Measurements from ENCODE around the gene PCNP.
A peak's percentile ranks its signal among the peaks of the same experiment; 100 is the strongest.

Gene PCNP, protein sequence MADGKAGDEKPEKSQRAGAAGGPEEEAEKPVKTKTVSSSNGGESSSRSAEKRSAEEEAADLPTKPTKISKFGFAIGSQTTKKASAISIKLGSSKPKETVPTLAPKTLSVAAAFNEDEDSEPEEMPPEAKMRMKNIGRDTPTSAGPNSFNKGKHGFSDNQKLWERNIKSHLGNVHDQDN

DNA sequence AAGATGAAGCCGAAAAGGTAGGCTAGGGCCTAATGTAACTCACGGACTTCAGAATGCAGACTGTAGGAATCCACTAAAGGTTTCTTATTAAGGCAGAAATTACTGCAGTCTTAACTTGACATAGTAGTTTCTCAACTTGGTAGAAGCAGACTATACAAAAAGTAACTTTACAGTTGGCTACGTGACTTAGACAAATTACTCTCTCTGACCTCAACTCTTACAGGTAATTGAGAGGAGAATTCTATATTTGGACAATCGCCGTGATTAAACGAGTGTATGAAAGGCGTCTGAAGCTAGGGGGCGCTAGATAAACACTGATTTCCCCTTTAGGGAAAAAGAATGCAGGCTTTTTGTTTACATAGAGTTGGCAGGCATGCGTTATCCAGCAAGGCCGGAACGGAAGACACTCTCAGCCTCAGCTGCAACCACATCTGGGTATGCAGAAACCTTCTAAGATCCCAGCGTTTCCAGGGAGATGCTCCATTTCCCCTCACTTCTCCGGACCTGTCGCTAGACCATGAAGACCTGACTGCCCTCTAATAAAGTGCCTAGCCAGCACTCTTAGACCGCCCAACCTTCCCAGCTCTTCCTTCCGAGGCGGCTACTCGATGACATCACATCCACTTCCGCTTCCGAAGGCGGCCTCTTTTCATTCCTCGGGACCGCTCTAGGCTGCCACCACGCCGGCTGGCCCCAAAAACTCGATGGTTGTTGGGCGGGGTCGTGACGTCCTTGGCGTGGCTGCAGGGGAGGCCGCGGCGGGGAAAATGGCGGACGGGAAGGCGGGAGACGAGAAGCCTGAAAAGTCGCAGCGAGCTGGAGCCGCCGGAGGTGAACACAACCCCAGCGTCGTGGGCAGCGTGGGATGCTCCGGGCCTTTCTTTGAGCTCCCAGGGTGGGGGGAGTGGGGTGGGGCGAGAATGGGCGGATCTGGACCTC is at the start of gene PCNP:
Gene PCNP, plus strand, starts transcription at position 732 of the 939 bp plus-strand sequence. Its CDS starts 36 bp downstream, at position 768.
- DNase-seq (ENCODE audit: low read depth, low spot score), result peak; percentile 96
- no peak within 1 kb of the TSS for H3K27ac ChIP-seq (ENCODE audit: low read length)
- no peaks in the 10 kb centered on the region for H3K36me3 ChIP-seq (ENCODE audit: control insufficient read depth, insufficient read depth, low read length)
- WGBS (ENCODE audit: insufficient coverage, insufficient read length), result no CpG with 5 or more reads among the region's 47 CpGs
- H3K27me3 ChIP-seq (ENCODE audit: control insufficient read depth, insufficient read depth, low read length), result no peaks in the 10 kb centered on the region
- H3K9me3 ChIP-seq (ENCODE audit: control insufficient read depth, insufficient read depth, low read length), result no peaks in the 10 kb centered on the region
- H3K4me1 ChIP-seq (ENCODE audit: control insufficient read depth, insufficient read depth, low read length), result no peaks in the 10 kb centered on the region
- peak within 1 kb of the TSS; percentile 89 for H3K4me3 ChIP-seq (ENCODE audit: low read length)

DNA sequence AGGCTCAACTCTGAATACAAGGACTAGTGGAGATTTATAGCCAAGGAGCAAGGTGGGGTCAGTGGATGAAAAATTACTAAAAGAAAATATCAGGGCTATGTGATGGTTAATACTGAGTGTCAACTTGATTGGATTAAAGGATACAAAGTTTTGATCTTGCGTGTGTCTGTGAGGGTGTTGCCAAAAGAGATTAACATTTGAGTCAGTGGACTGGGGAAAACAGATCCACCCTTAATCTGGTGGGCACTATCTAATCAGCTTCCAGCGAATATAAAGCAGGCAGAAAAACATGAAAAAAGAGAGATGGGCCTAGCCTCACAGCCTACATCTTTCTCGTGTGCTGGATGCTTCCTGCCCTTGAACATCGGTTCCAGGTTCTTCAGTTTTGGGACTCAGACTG is 46.5 kb upstream of the PCNP start:
- H3K9me3 ChIP-seq (ENCODE audit: control insufficient read depth, insufficient read depth, low read length), result peaks cover 1% of the 10 kb centered on the region
- no peaks in the 10 kb centered on the region for H3K4me1 ChIP-seq (ENCODE audit: control insufficient read depth, insufficient read depth, low read length)
- H3K27me3 ChIP-seq (ENCODE audit: control insufficient read depth, insufficient read depth, low read length), result no peaks in the 10 kb centered on the region
- no peaks in the 10 kb centered on the region for H3K36me3 ChIP-seq (ENCODE audit: control insufficient read depth, insufficient read depth, low read length)
- no peak for DNase-seq (ENCODE audit: low read depth, low spot score)
- H3K27ac ChIP-seq (ENCODE audit: low read length), result no peak overlapping the region
- WGBS (ENCODE audit: insufficient coverage, insufficient read length), result no CpG with 5 or more reads among the region's 4 CpGs
- H3K4me3 ChIP-seq (ENCODE audit: low read length), result no peak overlapping the region

DNA sequence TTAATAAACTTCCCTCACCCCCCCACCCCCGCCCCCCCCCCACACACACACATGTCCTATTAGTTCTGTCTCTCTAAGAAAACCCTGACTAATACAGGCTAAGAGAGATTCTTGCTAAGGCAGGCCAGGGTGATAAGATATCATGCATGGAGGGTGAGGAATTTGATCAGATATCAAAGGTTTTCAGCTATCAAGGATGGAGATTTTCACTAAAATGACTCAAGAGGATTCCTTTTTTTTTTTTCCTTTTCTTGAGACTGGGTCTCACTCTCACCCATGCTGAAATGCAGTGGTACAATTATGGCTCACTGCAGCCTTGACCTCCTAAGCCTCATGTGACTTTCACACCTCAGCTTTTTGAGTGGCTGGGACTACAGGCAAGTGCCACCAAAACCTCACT is 46.1 kb upstream of the PCNP start:
- H3K9me3 ChIP-seq (ENCODE audit: control insufficient read depth, insufficient read depth, low read length), result peaks cover 1% of the 10 kb centered on the region
- no peak overlapping the region for H3K4me3 ChIP-seq (ENCODE audit: low read length)
- H3K4me1 ChIP-seq (ENCODE audit: control insufficient read depth, insufficient read depth, low read length), result no peaks in the 10 kb centered on the region
- no peak for DNase-seq (ENCODE audit: low read depth, low spot score)
- no peak overlapping the region for H3K27ac ChIP-seq (ENCODE audit: low read length)
- H3K27me3 ChIP-seq (ENCODE audit: control insufficient read depth, insufficient read depth, low read length), result no peaks in the 10 kb centered on the region
- no CpG with 5 or more reads among the region's 1 CpG for WGBS (ENCODE audit: insufficient coverage, insufficient read length)
- H3K36me3 ChIP-seq (ENCODE audit: control insufficient read depth, insufficient read depth, low read length), result no peaks in the 10 kb centered on the region

DNA sequence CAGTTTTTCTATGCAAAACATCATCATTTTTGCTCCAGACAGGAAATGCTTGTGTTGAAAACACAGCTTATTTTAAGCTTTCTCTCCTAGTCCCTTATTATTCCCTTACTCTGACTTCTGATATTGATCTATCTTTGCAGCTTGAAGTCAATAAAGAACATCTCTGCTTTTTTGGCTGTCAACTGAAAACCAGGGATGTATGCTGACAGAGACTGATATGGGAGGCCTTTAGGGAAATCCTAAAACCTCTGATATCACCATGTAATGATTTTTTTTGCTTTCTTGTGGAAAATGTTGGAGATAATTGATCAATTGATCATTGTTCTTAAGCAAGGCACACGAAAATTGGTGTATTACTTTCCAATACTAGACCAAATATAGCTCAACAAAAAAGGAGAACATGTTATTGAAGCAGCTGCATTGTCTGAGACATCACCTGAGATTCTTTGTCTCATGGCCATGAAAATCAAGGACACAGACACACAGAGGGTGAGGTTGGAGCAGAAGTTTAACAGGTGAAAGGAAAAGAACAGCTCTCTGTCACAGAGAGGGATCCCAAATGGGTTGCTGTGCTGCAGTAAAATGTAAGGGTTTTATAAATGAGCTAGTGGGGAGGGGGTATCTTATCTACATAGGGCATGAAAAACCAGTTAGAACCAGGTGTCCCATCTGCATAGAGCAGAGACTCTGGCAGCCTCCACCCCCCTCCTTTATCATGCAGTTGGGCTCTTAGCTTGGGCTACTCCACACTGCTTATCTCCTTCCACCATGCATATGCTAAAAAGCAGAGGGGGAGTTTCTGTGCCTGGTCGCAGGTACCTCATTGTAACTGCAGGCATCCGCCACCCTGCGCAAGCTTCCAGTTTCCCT is 43.9 kb upstream of the PCNP start:
- H3K4me1 ChIP-seq (ENCODE audit: control insufficient read depth, insufficient read depth, low read length), result no peaks in the 10 kb centered on the region
- WGBS (ENCODE audit: insufficient coverage, insufficient read length), result no CpG with 5 or more reads among the region's 4 CpGs
- no peaks in the 10 kb centered on the region for H3K36me3 ChIP-seq (ENCODE audit: control insufficient read depth, insufficient read depth, low read length)
- H3K27me3 ChIP-seq (ENCODE audit: control insufficient read depth, insufficient read depth, low read length), result no peaks in the 10 kb centered on the region
- no peak overlapping the region for H3K27ac ChIP-seq (ENCODE audit: low read length)
- H3K4me3 ChIP-seq (ENCODE audit: low read length), result no peak overlapping the region
- peaks cover 1% of the 10 kb centered on the region for H3K9me3 ChIP-seq (ENCODE audit: control insufficient read depth, insufficient read depth, low read length)
- no peak for DNase-seq (ENCODE audit: low read depth, low spot score)

DNA sequence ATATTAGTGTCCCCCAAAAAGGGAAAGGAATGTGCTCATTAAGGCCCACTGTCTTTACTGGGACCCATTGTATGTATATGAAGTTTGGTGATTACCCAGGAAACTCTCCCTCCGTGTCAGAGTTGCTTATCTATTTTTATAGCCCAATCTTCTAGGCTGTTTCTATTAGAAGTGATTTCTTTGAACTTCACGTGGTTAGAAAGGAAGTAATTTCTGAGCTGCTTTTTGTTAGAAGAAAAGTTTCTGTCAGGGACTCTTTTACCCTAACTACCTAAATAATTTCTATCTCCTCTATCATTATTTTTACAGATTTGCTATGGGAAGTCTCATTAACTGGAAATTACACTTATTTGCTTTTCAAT is 43.3 kb upstream of the PCNP start:
- no peaks in the 10 kb centered on the region for H3K36me3 ChIP-seq (ENCODE audit: control insufficient read depth, insufficient read depth, low read length)
- H3K27ac ChIP-seq (ENCODE audit: low read length), result no peak overlapping the region
- DNase-seq (ENCODE audit: low read depth, low spot score), result no peak
- WGBS (ENCODE audit: insufficient coverage, insufficient read length), result no CpG with 5 or more reads among the region's 2 CpGs
- H3K4me1 ChIP-seq (ENCODE audit: control insufficient read depth, insufficient read depth, low read length), result no peaks in the 10 kb centered on the region
- peaks cover 1% of the 10 kb centered on the region for H3K9me3 ChIP-seq (ENCODE audit: control insufficient read depth, insufficient read depth, low read length)
- no peak overlapping the region for H3K4me3 ChIP-seq (ENCODE audit: low read length)
- H3K27me3 ChIP-seq (ENCODE audit: control insufficient read depth, insufficient read depth, low read length), result no peaks in the 10 kb centered on the region

DNA sequence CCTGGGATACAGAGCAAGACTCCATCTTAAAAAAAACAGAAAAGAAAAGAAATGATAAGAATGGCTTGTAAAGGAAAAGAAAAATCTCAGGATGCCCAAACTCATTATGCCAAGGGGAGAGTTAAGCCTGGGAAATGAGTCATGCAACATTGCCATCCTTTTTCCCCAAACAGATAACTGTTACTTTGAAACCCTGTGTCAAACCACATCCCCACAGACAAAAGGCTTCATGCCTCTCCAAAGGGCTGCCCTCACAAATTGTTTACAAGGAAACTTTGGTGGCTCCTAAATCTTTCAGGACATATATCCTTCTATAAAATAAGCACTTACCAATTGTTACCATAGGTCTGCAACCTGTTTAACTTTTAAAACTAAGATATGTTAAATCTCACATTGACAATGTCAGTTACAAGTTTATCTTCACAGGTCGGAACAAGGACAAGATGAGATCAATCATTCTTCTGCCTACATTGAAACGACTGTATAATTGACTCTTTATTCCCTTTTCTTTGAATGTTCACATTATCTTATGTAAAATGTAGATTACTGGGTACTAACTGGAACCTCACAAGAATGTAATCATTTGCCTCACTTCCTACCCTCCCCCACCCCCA is 42.4 kb upstream of the PCNP start:
- no peaks in the 10 kb centered on the region; the same call in 1 of the 2 replicates for H3K9me3 ChIP-seq (ENCODE audit: control insufficient read depth, insufficient read depth, low read length)
- H3K4me3 ChIP-seq (ENCODE audit: low read length), result no peak overlapping the region
- no peak for DNase-seq (ENCODE audit: low read depth, low spot score)
- WGBS (ENCODE audit: insufficient coverage, insufficient read length), result no CpG with 5 or more reads among the region's 2 CpGs
- H3K27ac ChIP-seq (ENCODE audit: low read length), result no peak overlapping the region
- no peaks in the 10 kb centered on the region for H3K27me3 ChIP-seq (ENCODE audit: control insufficient read depth, insufficient read depth, low read length)
- no peaks in the 10 kb centered on the region for H3K36me3 ChIP-seq (ENCODE audit: control insufficient read depth, insufficient read depth, low read length)
- no peaks in the 10 kb centered on the region for H3K4me1 ChIP-seq (ENCODE audit: control insufficient read depth, insufficient read depth, low read length)

DNA sequence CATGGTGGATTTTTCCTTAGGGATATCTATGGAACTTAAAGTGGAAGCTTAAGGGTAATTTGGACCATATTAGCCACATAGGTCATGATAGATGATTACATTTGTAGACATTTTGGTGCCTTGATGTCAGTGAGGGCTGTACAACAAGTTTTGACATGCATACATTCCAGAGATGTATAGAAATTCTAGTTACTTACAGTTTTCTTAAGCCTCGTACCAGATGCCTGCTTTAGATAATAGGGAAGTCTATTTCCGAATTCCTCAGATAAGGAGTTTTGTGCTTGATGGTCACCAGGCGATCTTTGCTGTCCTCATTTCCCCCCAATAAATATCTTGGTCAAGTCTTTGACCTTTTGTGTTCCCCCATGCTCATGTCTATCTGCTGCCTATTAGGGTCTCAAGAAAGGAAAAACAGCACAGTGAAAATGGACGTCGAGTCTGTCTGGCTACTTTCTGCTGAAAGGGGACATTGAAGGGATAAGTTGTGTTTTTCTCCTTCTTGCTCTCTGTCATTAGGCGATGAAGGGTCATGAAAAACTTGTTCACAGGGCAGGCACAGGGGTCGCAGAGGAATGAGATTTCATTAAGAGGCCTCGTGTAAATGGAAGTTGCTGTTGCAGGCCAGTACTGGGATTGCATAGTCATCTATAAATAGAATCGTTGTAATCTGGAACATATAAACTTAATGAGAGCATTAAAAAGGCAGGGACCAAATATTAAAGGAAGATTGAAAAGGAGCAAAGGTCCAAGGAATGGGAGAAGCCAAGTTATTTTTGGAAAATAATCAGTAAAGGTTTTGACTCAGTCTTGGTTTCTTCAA is 41.0 kb upstream of the PCNP start:
- no peaks in the 10 kb centered on the region for H3K4me1 ChIP-seq (ENCODE audit: control insufficient read depth, insufficient read depth, low read length)
- WGBS (ENCODE audit: insufficient coverage, insufficient read length), result no CpG with 5 or more reads among the region's 9 CpGs
- DNase-seq (ENCODE audit: low read depth, low spot score), result no peak
- H3K9me3 ChIP-seq (ENCODE audit: control insufficient read depth, insufficient read depth, low read length), result no peaks in the 10 kb centered on the region; the same call in 1 of the 2 replicates
- H3K36me3 ChIP-seq (ENCODE audit: control insufficient read depth, insufficient read depth, low read length), result no peaks in the 10 kb centered on the region
- H3K27me3 ChIP-seq (ENCODE audit: control insufficient read depth, insufficient read depth, low read length), result no peaks in the 10 kb centered on the region
- no peak overlapping the region for H3K27ac ChIP-seq (ENCODE audit: low read length)
- H3K4me3 ChIP-seq (ENCODE audit: low read length), result no peak overlapping the region

DNA sequence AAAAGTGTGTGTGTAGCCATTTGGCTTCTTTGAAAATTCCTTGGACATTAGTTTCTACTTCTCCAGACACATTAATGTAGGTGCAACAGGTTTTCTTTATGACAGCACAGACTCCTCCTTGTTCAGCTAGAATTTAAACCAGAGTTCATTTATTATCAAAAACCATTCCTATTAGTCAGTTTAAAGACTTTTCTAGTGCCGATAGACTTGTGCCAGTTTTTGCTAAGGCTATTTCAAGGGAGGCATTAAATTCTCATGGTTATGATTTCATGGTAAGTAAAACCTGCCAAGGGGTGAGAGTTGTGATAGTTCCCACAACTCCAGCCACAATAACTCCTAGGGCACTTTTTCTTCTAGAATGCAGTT is 40.4 kb upstream of the PCNP start:
- H3K4me3 ChIP-seq (ENCODE audit: low read length), result no peak overlapping the region
- no peaks in the 10 kb centered on the region for H3K27me3 ChIP-seq (ENCODE audit: control insufficient read depth, insufficient read depth, low read length)
- no peak for DNase-seq (ENCODE audit: low read depth, low spot score)
- H3K9me3 ChIP-seq (ENCODE audit: control insufficient read depth, insufficient read depth, low read length), result no peaks in the 10 kb centered on the region; the same call in 1 of the 2 replicates
- no CpG with 5 or more reads among the region's 1 CpG for WGBS (ENCODE audit: insufficient coverage, insufficient read length)
- H3K36me3 ChIP-seq (ENCODE audit: control insufficient read depth, insufficient read depth, low read length), result no peaks in the 10 kb centered on the region
- no peaks in the 10 kb centered on the region for H3K4me1 ChIP-seq (ENCODE audit: control insufficient read depth, insufficient read depth, low read length)
- H3K27ac ChIP-seq (ENCODE audit: low read length), result no peak overlapping the region

DNA sequence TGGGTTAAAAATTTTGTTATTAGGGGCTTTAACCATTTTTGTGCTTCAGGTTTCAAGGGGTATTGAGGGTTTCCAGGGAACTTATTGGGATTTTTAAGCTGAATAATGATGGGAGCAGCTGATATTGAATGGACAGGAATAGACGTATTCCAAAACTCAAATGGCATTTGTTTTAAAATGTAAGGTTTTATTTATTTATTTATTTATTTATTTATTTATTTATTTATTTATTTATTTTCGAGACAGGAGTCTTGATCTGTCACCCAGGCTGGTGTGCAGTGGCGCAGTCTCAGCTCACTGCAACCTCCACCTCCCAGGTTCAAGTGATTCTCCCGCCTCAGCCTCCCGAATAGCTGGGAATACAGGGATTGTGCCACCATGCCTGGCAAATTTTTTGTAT is 38.8 kb upstream of the PCNP start:
- no peak overlapping the region for H3K27ac ChIP-seq (ENCODE audit: low read length)
- no peaks in the 10 kb centered on the region for H3K36me3 ChIP-seq (ENCODE audit: control insufficient read depth, insufficient read depth, low read length)
- WGBS (ENCODE audit: insufficient coverage, insufficient read length), result no CpG with 5 or more reads among the region's 5 CpGs
- no peak overlapping the region for H3K4me3 ChIP-seq (ENCODE audit: low read length)
- no peak for DNase-seq (ENCODE audit: low read depth, low spot score)
- H3K27me3 ChIP-seq (ENCODE audit: control insufficient read depth, insufficient read depth, low read length), result no peaks in the 10 kb centered on the region
- H3K9me3 ChIP-seq (ENCODE audit: control insufficient read depth, insufficient read depth, low read length), result no peaks in the 10 kb centered on the region
- no peaks in the 10 kb centered on the region for H3K4me1 ChIP-seq (ENCODE audit: control insufficient read depth, insufficient read depth, low read length)

Measured in iPS DF 6.9 (cell line).